GM20000 (cell line): ENCODE measurements around the gene ACBD4.

Experiments
- DNase-seq: peaks from one replicate; pipeline ENCODE4 v3.0.0; 2012; ENCODE audit warnings: low spot score
- TF ChIP-seq, protein P1 (sequence below): IDR thresholded peaks from 2 replicates; pipeline ENCODE4 v1.5.1; 2012; ENCODE audit warnings: mild to moderate bottlenecking, control low read depth; ENCODE audit errors: extremely low read depth, missing control alignments

The ACBD4 gene

DNA sequence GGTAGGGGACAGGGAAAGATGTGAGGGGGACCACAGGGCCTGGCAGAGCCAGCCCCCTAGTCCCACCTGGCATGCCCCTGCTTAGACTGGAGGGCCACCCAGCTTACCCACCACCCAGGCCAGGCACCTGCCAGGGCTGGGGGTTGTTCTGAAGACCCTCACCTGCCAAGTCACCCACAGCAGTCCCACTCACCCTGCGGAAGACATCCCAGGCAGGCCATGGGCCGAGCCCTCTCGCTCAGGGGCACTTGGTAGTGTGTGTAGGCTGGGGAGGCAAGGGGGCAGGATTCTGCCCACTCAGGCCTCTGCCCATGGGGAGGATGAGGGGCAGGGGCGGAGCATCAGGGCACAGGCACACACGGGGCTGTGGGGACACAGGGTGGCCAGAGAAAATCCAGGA is 7.2 kb upstream of the ACBD4 start:
- TF ChIP-seq, protein P1, sequence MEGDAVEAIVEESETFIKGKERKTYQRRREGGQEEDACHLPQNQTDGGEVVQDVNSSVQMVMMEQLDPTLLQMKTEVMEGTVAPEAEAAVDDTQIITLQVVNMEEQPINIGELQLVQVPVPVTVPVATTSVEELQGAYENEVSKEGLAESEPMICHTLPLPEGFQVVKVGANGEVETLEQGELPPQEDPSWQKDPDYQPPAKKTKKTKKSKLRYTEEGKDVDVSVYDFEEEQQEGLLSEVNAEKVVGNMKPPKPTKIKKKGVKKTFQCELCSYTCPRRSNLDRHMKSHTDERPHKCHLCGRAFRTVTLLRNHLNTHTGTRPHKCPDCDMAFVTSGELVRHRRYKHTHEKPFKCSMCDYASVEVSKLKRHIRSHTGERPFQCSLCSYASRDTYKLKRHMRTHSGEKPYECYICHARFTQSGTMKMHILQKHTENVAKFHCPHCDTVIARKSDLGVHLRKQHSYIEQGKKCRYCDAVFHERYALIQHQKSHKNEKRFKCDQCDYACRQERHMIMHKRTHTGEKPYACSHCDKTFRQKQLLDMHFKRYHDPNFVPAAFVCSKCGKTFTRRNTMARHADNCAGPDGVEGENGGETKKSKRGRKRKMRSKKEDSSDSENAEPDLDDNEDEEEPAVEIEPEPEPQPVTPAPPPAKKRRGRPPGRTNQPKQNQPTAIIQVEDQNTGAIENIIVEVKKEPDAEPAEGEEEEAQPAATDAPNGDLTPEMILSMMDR = no peak
- DNase-seq = no peak

DNA sequence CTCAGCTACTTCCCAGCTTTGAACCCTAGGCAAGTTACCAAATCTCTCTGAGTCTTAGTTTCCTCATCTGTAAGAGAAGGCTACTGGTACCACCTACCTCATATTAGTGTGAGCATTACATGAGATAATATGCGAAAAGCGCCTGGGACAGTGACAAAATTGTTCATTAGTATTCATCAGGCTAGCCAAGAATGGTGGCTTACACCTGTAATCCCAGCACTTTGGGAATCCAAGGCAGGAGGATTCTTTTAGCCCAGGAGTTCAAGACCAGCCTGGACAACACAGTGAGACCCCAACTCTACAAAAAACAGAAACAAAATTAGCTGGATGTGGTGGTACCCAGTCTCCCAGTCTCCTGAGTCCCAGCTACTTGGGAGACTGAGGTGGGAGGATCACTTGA is 6.5 kb upstream of the ACBD4 start:
- TF ChIP-seq, protein P1 = no peak
- DNase-seq = no peak

DNA sequence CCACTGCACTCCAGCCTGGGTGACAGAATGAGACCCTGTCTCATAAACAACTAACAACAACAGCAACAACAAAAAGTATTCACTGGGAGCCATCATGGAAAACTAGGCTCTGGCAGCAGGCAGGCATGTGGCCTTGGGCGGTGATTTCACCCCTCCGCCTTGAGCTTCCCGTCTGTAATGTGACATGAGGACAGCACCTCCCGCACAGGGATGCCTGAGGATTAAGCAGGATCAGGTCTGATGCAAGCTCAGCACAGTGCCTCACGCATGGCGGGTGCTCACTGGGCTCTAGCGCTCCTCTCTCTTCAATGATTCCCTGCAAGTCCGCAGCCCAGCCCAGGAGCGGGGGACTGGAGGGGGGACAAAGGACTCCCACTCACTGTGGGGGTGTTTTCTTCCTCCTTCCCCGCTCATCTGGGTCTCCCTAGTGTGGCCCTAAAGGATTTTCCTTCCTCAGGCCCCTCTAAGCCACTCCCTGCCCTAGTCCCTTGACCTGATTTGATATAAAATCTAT is 6.0 kb upstream of the ACBD4 start:
- DNase-seq = no peak
- TF ChIP-seq, protein P1 = no peak

DNA sequence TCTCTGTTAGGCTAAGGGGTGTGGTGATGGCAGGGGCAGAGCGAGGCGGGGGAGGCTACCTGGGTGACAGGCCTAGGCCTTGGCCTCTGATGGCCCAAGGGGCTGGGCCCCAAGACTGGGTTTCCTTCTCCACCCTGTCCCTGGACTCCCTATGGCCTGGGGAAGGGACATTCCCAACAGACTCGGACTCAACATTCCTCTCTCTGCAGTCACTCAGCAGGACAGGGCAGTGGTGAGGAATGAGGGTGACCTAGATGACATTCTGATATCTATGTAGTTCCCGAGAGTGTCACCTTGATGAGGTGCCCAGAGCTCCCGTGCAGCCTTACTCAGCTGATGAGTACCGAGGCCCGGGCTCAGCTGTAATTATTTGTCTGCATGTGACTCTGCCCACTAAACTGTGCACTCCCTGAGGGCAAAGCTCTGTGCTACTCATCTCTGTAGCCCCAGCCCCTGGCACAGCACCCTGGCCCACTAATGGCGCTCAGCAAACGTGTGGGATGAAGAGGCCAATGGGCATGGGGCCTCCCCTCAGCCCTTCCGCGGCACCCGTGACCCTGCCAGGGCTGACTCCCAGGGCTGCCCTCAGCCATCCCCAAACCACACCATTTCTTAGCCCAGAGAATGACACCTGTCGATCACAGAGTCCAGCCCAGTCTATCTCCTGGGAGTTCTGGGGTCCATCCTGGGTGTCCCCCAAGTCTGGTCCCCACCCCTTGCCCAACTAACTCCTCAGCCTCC is 5.4 kb upstream of the ACBD4 start:
- TF ChIP-seq, protein P1 = no peak
- no peak for DNase-seq

DNA sequence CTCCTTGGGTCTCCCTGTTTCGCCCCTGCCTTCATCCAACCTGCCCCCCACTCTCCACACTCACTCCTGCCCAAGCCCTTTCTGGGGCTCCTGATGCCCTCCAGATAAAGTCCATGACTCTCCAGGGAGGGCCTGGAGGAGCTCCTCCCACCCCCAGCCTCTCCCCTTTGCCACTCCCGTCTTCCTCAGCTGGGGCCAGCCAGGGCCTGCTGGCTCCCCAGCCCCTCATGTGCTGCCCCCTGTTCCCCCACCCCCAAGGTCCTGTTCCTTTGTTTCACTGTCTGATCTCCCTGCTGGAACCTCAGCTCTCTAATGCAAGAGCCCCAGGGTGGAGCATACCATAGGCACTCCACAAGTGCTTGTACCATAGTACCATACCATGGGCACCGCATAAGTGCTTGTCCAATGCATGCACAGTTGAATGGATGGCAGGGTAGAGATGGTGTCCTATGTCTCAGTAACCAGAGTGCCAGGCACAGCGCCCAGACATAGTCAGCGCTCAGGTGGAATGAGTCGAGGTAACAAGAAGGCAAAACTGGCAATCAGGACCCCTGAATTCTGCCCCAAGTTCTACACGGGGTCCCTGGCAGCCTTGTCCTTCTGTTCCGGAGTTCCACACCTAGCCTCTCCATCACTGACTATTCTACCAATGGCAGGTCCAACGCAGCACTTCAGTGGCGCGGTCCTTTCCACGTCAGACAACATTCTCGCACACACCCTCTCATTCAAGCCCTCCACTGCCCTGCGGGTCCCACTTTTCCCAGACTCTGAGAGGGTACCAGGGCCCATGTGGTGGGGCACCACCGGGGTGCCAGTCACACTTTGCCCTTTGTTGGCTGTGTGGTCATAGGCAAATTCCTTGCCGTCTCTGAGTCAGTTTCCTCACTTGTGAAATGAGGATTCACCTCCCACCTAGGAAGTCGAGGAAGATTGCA is 4.5 kb upstream of the ACBD4 start:
- TF ChIP-seq, protein P1 = no peak
- DNase-seq = no peak

DNA sequence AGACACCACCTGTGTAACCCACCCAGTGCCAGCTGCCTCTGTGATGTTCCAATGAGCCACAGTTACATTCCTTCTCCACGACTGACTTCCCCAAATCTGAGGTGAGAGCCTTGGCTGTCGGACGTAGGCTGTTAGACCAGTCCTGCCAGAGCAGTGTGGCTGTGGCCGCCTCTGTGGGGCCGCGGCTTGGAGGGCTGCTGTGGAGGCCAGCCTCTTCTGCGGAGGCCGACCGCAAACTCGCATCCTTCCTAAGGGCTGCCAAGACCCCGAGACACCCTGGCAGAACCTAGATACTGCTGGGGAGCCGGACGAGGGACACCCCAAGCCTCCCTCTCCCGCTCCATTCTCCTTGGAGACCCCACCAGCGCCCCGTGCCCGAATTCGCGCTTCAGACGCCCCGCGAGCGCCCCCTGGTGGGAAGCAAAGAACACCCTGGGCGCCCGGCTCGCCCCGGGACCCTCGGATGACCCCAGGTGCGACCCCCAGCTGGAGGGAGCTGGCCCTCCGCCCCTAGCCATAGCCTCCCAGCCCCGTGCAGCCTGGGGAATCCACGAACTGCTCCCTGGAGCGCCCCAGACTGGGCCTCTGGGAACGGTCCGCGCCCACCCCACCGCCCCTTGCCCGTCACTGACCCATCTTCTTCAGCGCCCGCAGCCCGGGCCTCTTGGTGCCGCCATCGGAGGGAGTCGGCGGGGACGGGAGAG is 3.7 kb upstream of the ACBD4 start:
- peak; percentile 64 for DNase-seq
- TF ChIP-seq, protein P1 = peak; percentile 43
